ENCODE data around the gene CABS1.

The CABS1 gene

GRCh38 chr4:70326052-70326451 lies 8.7 kb upstream of the CABS1 start:
- Mint-ChIP-seq H3K36me3 (ENCODE audit: low read depth) (no peaks in the 10 kb centered on the region), H3K9me3 (no peaks in the 10 kb centered on the region), H3K27me3 (ENCODE audit: low read depth) (no peaks in the 10 kb centered on the region), H3K4me3 (no peak overlapping the region), H3K27ac (no peak overlapping the region), H3K4me1 (no peaks in the 10 kb centered on the region)
- TF ChIP-seq CTCF (IDR thresholded peaks at IDR 0.05; ENCODE audit: unreplicated experiment in 3 of 3): no peak

GRCh38 chr4:70336043-70336442 lies 1.3 kb downstream of the CABS1 start:
- Mint-ChIP-seq H3K9me3 (no peaks in the 10 kb centered on the region), H3K4me1 (peaks cover 17% of the 10 kb centered on the region), H3K27me3 (ENCODE audit: low read depth) (no peaks in the 10 kb centered on the region), H3K4me3 (no peak overlapping the region), H3K27ac (peak overlapping the region in 1 of 3 experiments; percentile 85), H3K36me3 (ENCODE audit: low read depth) (no peaks in the 10 kb centered on the region)
- no peak for TF ChIP-seq CTCF (IDR thresholded peaks at IDR 0.05; ENCODE audit: unreplicated experiment in 3 of 3)

- peak overlapping the region; percentile 9 to 75 (median 22) for H3K27ac Mint-ChIP-seq
- H3K4me1 Mint-ChIP-seq: peaks cover 17% of the 10 kb centered on the region
- no peak for TF ChIP-seq CTCF (IDR thresholded peaks at IDR 0.05; ENCODE audit: unreplicated experiment in 3 of 3)
- no peaks in the 10 kb centered on the region for H3K36me3 Mint-ChIP-seq (ENCODE audit: low read depth)
- no peak overlapping the region for H3K4me3 Mint-ChIP-seq
- no peaks in the 10 kb centered on the region for H3K9me3 Mint-ChIP-seq
- no peaks in the 10 kb centered on the region for H3K27me3 Mint-ChIP-seq (ENCODE audit: low read depth)
Observed at GRCh38 chr4:70337886-70338420, 3.2 kb downstream of the CABS1 start.

- H3K27ac Mint-ChIP-seq: peak overlapping the region in 1 of 3 experiments; percentile 9
- H3K27me3 Mint-ChIP-seq (ENCODE audit: low read depth): no peaks in the 10 kb centered on the region
- no peaks in the 10 kb centered on the region for H3K9me3 Mint-ChIP-seq
- H3K4me1 Mint-ChIP-seq: peaks cover 6% of the 10 kb centered on the region
- TF ChIP-seq CTCF (IDR thresholded peaks at IDR 0.05; ENCODE audit: unreplicated experiment in 3 of 3): no peak
- no peak overlapping the region for H3K4me3 Mint-ChIP-seq
- H3K36me3 Mint-ChIP-seq (ENCODE audit: low read depth): no peaks in the 10 kb centered on the region
Observed at GRCh38 chr4:70356185-70356584, 21.4 kb downstream of the CABS1 start.

GRCh38 chr4:70359115-70359661 lies 24.4 kb downstream of the CABS1 start:
- Mint-ChIP-seq H3K4me3 (no peak overlapping the region), H3K27ac (peak overlapping the region in 1 of 3 experiments; percentile 47), H3K9me3 (no peaks in the 10 kb centered on the region), H3K27me3 (ENCODE audit: low read depth) (no peaks in the 10 kb centered on the region), H3K36me3 (ENCODE audit: low read depth) (no peaks in the 10 kb centered on the region), H3K4me1 (no peaks in the 10 kb centered on the region)
- TF ChIP-seq CTCF (IDR thresholded peaks at IDR 0.05; ENCODE audit: unreplicated experiment in 3 of 3): no peak

GRCh38 chr4:70360460-70360859 lies 25.7 kb downstream of the CABS1 start, which contains the start of gene SMR3A:
TSS of gene SMR3A (plus strand) at chr4:70360760. CDS start at chr4:70362116, 1,356 bp downstream.
- Mint-ChIP-seq H3K27me3 (ENCODE audit: low read depth) (no peaks in the 10 kb centered on the region), H3K9me3 (no peaks in the 10 kb centered on the region), H3K4me3 (no peak within 1 kb of the TSS), H3K36me3 (ENCODE audit: low read depth) (no peaks in the 10 kb centered on the region), H3K27ac (peak within 1 kb of the TSS in 1 of 3 experiments; percentile 61), H3K4me1 (no peaks in the 10 kb centered on the region)
- no peak for TF ChIP-seq CTCF (IDR thresholded peaks at IDR 0.05; ENCODE audit: unreplicated experiment in 3 of 3)

All from nephron (organoid).